Upper lobe of left lung (tissue), 4 donors: ENCODE data around the gene FOXO6.

Source experiments
- CTCF ChIP-seq, 6 experiments: fragments of 450-650 bp in 4 of 6; fragments of 200-600 bp in 2 of 6; sonication (generic) in 2 of 6; IDR thresholded peaks; one replicate each; pipeline ENCODE4 v1.5.1; 2016 to 2019; ENCODE audit warnings: antibody characterized with exemption in 6 of 6
- POLR2A ChIP-seq, 4 donors: fragments of 450-650 bp; IDR thresholded peaks; one replicate each; pipeline ENCODE4 v1.5.1; 2016 to 2017; ENCODE audit warnings: antibody characterized with exemption in 4 of 4, mild to moderate bottlenecking in 2 of 4
- POLR2AphosphoS5 ChIP-seq, 2 donors: sonication (generic); formaldehyde crosslinking; IDR thresholded peaks; one replicate each; pipeline ENCODE4 v1.5.1; 2017; ENCODE audit warnings: antibody characterized with exemption in 2 of 2

GRCh38 chr1:41397753-41398330 lies 36.6 kb downstream of the FOXO6 start:
- TF ChIP-seq CTCF (IDR thresholded peaks at IDR 0.05) (no peak), POLR2AphosphoS5 (IDR thresholded peaks at IDR 0.05) (no peak), POLR2A (IDR thresholded peaks at IDR 0.05) (no peak)
